HG02642 (cell line): ENCODE measurements around the gene LRRN4CL.

Experiments
- ATAC-seq: cut with Tn5 transposase; IDR thresholded peaks from one replicate; pipeline ENCODE4 v1.9.1; 2021; ENCODE audit warnings: mild to moderate bottlenecking; ENCODE audit not compliant: unreplicated experiment, poor library complexity

The LRRN4CL gene

DNA sequence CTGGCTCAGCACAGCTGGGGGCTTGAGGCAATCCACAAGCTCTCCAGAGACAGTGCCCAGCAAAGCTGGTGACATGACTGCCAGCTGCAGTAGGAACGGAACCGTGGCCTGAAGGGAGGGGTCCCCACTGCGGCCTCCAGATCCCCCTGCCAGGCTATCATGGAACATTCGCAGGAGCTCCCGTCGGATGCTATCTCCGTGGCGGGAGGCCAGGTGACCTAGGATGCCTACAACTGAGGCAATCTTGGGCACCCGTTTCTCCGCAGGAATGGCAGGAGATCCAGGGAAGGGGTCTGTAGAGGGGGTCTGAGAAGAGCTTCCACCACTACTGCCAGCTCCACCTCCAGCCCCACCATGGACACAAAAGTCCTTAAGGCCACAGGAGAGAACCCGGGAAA, 40.4 kb downstream of the LRRN4CL start:
- ATAC-seq: no peak

DNA sequence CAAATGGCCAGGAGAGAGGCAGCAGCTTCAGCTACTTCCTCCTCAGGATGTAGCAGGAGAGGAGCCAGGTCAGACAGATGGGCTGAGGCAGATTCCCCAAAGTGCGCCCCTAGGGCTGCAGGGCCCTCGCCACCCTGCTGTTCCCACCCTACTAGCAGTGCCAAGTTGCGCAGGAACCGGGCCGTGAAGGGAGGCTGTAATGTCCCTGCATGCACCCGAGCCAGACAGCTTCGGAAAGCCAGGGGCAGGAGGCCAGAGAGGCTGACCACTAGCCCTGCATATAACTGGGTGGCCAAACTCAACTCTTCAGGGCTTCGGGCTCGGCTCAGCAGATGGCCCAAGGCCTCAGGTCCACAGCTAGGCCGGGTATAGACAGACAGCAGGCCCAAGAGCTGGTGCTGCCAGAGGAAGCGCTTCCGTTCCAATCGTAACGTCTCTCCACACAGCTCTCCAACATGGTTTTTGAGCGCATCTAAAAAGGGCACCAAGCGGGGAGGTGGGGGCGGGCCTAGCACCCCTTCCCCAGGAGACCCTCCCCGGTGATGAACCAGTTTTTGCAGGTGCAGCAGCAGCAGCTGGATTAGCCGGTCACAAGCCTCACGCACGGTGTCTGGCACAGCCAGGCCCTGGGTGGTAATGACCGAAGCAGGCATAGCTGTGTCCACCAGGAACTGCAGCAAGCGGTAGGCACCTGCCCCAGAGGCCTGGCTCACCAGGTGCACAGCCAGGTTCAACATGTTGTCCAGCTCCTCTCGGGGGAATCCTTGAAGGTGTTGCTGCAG, 41.0 kb downstream of the LRRN4CL start:
- no peak for ATAC-seq

GRCh38 chr11:62647609-62648005, 41.7 kb downstream of the LRRN4CL start:
- no peak for ATAC-seq

GRCh38 chr11:62646825-62647608, 42.3 kb downstream of the LRRN4CL start:
- ATAC-seq: peak; percentile 1

DNA sequence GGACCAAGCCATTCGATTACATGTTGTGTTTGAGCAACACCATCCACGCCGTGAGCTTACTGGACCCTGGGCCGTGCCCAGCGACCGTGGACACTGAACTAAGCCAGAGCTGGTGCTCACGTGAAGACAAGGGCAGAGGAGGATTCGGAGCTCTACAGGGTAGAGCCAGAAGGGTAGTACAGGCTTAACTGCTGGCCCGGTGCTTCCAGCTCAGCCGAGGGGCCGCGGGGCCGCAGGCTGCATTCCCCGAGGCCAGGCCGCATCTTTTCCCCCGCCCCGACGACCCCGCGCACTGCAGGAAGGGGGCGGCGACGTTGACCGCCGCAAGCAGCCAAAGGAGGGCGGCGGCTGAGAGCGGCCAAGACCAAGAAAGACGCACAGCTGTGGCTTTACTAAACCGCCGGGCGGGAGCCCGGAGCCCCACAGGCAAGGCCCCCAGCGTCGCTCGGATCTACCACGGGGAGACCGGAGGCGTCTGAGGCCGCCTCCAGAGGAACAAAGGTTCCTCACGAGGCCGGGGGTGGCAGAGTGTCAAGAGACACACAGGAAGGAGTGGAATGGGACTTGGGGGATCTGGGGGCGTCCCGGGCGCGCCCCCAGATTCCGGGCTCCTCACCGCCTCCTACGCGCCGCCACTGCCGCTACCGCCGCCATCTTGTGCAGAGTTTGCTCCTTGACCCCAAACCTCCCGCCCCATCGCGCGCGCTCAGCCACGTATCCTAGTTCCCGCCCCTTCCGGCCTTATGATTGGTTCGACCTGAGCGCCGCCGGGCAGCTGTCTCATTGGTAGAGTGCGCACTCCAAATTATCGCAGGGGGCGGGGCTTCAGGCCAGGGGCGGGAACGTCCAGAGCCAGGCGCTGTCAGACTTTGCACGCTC, 43.1 kb downstream of the LRRN4CL start, which contains the start of gene GANAB:
Gene GANAB, minus strand, starts transcription at position 668 of the 879 bp plus-strand sequence. Its CDS starts 14 bp downstream, at position 654.
- ATAC-seq: peak; percentile 92

DNA sequence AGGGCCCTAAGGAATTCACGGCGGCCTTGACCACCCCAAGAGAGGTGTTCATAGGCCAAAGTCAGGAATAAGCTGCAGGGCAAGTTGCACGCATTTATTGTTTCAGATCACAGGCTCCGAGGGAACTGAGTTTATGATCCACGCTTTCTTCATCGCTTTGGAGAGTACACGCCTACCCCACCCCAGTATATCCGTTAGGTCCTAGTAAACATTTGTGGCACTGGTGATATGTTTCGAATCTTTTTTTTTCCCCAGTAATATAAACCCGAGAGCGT, 43.7 kb downstream of the LRRN4CL start:
- no peak for ATAC-seq

DNA sequence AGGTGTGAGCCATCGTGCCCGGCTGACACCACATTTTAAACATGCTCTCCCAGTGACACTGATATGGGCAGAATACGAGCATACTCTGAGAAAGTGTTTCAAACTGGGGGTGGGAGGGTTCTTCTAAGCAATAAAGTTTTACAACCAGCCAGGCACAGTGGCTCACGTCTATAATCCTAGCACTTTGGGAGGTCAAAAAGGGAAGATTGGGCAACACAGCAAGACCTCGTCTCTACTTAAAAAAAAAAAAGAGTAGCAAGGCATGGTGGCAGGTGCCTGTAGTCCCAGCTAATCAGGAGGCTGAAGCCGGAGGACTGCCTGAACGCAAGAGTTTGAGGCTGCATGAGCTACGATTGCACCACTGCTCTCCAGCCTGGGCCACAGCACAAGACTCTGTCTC, 45.1 kb downstream of the LRRN4CL start:
- ATAC-seq: no peak
